Transverse colon (tissue), 4 donors: ENCODE data around the gene RFX3. TPM values are rescaled to one million over a fixed set of nuclear protein-coding genes. Genes with fewer than 3 reads are reported as not detected.

Experiments
- DNase-seq: peaks from one replicate; pipeline ENCODE4 v3.0.0-alpha.2; 2019
- H3K27ac ChIP-seq, 4 donors: fragments of 200-600 bp; sonication (generic); 2 replicates each; pipeline ENCODE4 v1.5.1; 2016 to 2018; ENCODE audit warnings: inconsistent platforms in 4 of 4
- H3K27me3 ChIP-seq: fragments of 200-600 bp; sonication (generic); 2 replicates; pipeline ENCODE4 v1.5.1; 2017; ENCODE audit warnings: inconsistent platforms
- H3K36me3 ChIP-seq, 4 donors: fragments of 200-600 bp; sonication (generic); 2 replicates each; pipeline ENCODE4 v1.5.1; 2017 to 2019; ENCODE audit warnings: inconsistent platforms in 4 of 4
- H3K4me1 ChIP-seq, 4 donors: fragments of 200-600 bp; sonication (generic); 2 replicates each; pipeline ENCODE4 v1.5.1; 2017 to 2020; ENCODE audit warnings: inconsistent platforms in 4 of 4
- H3K4me3 ChIP-seq, 4 donors: fragments of 200-600 bp; sonication (generic); 1 replicate in 1 of 4; 2 replicates in 3 of 4; pipeline versions ENCODE4 v1.5.1 to v1.6.1; 2017 to 2019; ENCODE audit warnings: inconsistent platforms in 4 of 4
- H3K9me3 ChIP-seq, 2 donors: fragments of 200-600 bp; sonication (generic); 2 replicates each; pipeline ENCODE4 v1.5.1; 2017 to 2019; ENCODE audit warnings: inconsistent platforms in 2 of 2
- CTCF ChIP-seq, 5 experiments: fragments of 200-600 bp in 3 of 5; fragments of 450-650 bp in 2 of 5; sonication (generic) in 3 of 5; IDR thresholded peaks; 1 replicate in 2 of 5; 2 replicates in 3 of 5; pipeline ENCODE4 v1.5.1; 2016 to 2017; ENCODE audit warnings: antibody characterized with exemption in 5 of 5, inconsistent platforms in 3 of 5, mild to moderate bottlenecking in 2 of 5, moderate library complexity in 1 of 5
- EP300 ChIP-seq: sonication (generic); formaldehyde crosslinking; IDR thresholded peaks from one replicate; pipeline ENCODE4 v1.6.1; 2017; ENCODE audit warnings: antibody characterized with exemption, low read depth
- POLR2A ChIP-seq: fragments of 450-650 bp; IDR thresholded peaks from one replicate; pipeline ENCODE4 v1.6.1; 2016; ENCODE audit warnings: antibody characterized with exemption, mild to moderate bottlenecking, moderate library complexity
- POLR2AphosphoS5 ChIP-seq, 3 donors: sonication (generic); formaldehyde crosslinking; IDR thresholded peaks; one replicate each; pipeline ENCODE4 v1.6.1; 2016; ENCODE audit warnings: antibody characterized with exemption in 3 of 3
- in situ Hi-C, 4 donors: fragments of 200-750 bp; cut with MboI; loops; one replicate each; pipeline versions ENCODE4 v1.15.0 to v1.15.1; 2017; ENCODE audit warnings: low sequenced_read_pairs in 3 of 4, low pct_ligation_motif_present in 1 of 4, low pct_unique_long_range_greater_than_20kb in 1 of 4
- intact Hi-C: fragments of 100-400 bp; cut with DNase I; formaldehyde crosslinking; loops from one replicate; pipeline ENCODE4 v1.15.1; 2023; ENCODE audit warnings: low total_unique reads
- total RNA-seq, 4 donors: library from RNA; depleted of rRNA; stranded (reverse); fragments of >200 nt; gene quantifications; one replicate each; pipeline ENCODE4 v1.1.0, GENCODE V29; 2016

The RFX3 gene
- total RNA-seq, 4 donors from 2014 or later, result 3.5 to 21.9 (median 7.1) TPM

GRCh38 chr9:3170819-3171218, 355.0 kb downstream of the RFX3 start:
- Histone ChIP-seq H3K27ac (no peak overlapping the region), H3K4me1 (peaks cover 0 to 9% (median 0%) of the 10 kb centered on the region in 4 donors), H3K9me3 (no peaks in the 10 kb centered on the region), H3K4me3 (no peak overlapping the region), H3K27me3 (peaks cover 2% of the 10 kb centered on the region), H3K36me3 (no peaks in the 10 kb centered on the region)
- DNase-seq, result no peak
- in situ Hi-C loops, result no loop called here
- TF ChIP-seq POLR2AphosphoS5 (IDR thresholded peaks at IDR 0.05), result no peak
- TF ChIP-seq EP300, result no peak
- no peak for TF ChIP-seq CTCF (IDR thresholded peaks at IDR 0.05)
- TF ChIP-seq POLR2A, result no peak
- intact Hi-C loops, result no loop called here
